T-cell (primary cell): ENCODE results near the gene DACT2. TPM values are rescaled to one million over a fixed set of nuclear protein-coding genes. Genes with fewer than 3 reads are reported as not detected.

Experiments used
- ATAC-seq, 4 experiments: fragments of 200-7000 bp in 3 of 4; fragments of 150-1000 bp in 1 of 4; cut with Tn5 transposase; replicated peaks in 1 of 4; 1 replicate in 3 of 4; 2 replicates in 1 of 4; pipeline ENCODE4 v1.10.0; 2021; ENCODE audit warnings: moderate library complexity in 3 of 4, mild to moderate bottlenecking in 2 of 4, moderate number of reproducible peaks in 1 of 4
- CTCF ChIA-PET, 2 donors: fragments of 300-600 bp; sonication (Branson Sonifier 250); formaldehyde crosslinking; loops; one replicate each; lab custom pipeline; 2022; ENCODE audit warnings: antibody characterized with exemption in 2 of 2; lab: Charles Lee
- POLR2A ChIA-PET, 2 donors: fragments of 300-600 bp; sonication (Branson Sonifier 250); formaldehyde crosslinking; loops; one replicate each; lab custom pipeline; 2022; ENCODE audit warnings: antibody characterized with exemption in 2 of 2; lab: Charles Lee
- DNase-seq, 35 experiments: peaks; one replicate each; pipeline versions ENCODE4 v3.0.0 to v3.0.0-alpha.2; 2013 to 2023
- H3K27ac ChIP-seq: one replicate; pipeline ENCODE4 v1.5.1; 2013; ENCODE audit warnings: low read length
- H3K27me3 ChIP-seq, 2 experiments: replicated peaks in 1 of 2; 1 replicate in 1 of 2; 2 replicates in 1 of 2; pipeline versions ENCODE4 v1.6.1 to v1.7.0; 2013; ENCODE audit warnings: low read length in 1 of 2, mixed read lengths in 1 of 2; ENCODE audit not compliant: control insufficient read depth in 2 of 2, insufficient read depth in 2 of 2; ENCODE audit errors: extremely low read depth in 1 of 2
- H3K36me3 ChIP-seq, 2 donors: 1 replicate in 1 of 2; 2 replicates in 1 of 2; pipeline versions ENCODE4 v1.6.1 to v1.7.0; 2013; ENCODE audit warnings: low read length in 1 of 2; ENCODE audit not compliant: control insufficient read depth in 2 of 2, insufficient read depth in 1 of 2; ENCODE audit errors: extremely low read depth in 1 of 2
- H3K4me1 ChIP-seq, 2 experiments: 1 replicate in 1 of 2; 2 replicates in 1 of 2; pipeline versions ENCODE4 v1.6.1 to v1.7.0; 2013; ENCODE audit warnings: low read length in 2 of 2, mixed read lengths in 1 of 2; ENCODE audit not compliant: insufficient read depth in 2 of 2, control insufficient read depth in 1 of 2; ENCODE audit errors: extremely low read depth in 1 of 2
- H3K4me3 ChIP-seq, 2 donors: 1 replicate in 1 of 2; 2 replicates in 1 of 2; pipeline versions ENCODE4 v1.5.1 to v1.7.0; 2013; ENCODE audit warnings: mild to moderate bottlenecking in 2 of 2, low read length in 1 of 2, moderate library complexity in 1 of 2; ENCODE audit not compliant: control insufficient read depth in 1 of 2; ENCODE audit errors: extremely low read depth in 1 of 2
- H3K9me3 ChIP-seq: 2 replicates; pipeline ENCODE4 v1.7.0; 2013
- H3K27ac Mint-ChIP-seq, 2 donors: one replicate each; pipeline ENCODE4 v1.8.0; 2020 to 2021; ENCODE audit warnings: mild to moderate bottlenecking in 2 of 2, mixed read lengths in 2 of 2
- H3K27me3 Mint-ChIP-seq, 2 donors: one replicate each; pipeline ENCODE4 v1.8.0; 2021 to 2022; ENCODE audit warnings: mixed read lengths in 2 of 2
- H3K36me3 Mint-ChIP-seq: one replicate; pipeline ENCODE4 v1.8.0; 2021; ENCODE audit warnings: mixed read lengths
- H3K4me1 Mint-ChIP-seq, 3 donors: one replicate each; pipeline ENCODE4 v1.8.0; 2020 to 2022; ENCODE audit warnings: mixed read lengths in 3 of 3, mild to moderate bottlenecking in 1 of 3
- H3K4me3 Mint-ChIP-seq, 3 donors: one replicate each; pipeline ENCODE4 v1.8.0; 2020 to 2022; ENCODE audit warnings: mild to moderate bottlenecking in 3 of 3, mixed read lengths in 3 of 3, moderate library complexity in 3 of 3
- H3K9me3 Mint-ChIP-seq, 3 donors: one replicate each; pipeline ENCODE4 v1.8.0; 2020 to 2022; ENCODE audit warnings: mixed read lengths in 3 of 3
- WGBS: methylation state at CpG from one replicate; pipeline ENCODE4 v1.1.5; 2013; ENCODE audit warnings: missing lambda C conversion rate; ENCODE audit not compliant: insufficient coverage; 5-methylcytosine and 5-hydroxymethylcytosine counted together
- total RNA-seq, 35 experiments: library from RNA in 6 of 35; stranded (reverse) in 6 of 35; fragments of 120-200 nt in 1 of 35; gene quantifications; one replicate each; pipeline versions ENCODE4 v1.2.1 to v1.2.4 and lab custom pipeline; 2013 to 2026

DACT2 gene
- not detected for total RNA-seq
- not detected for total RNA-seq (2013)
- total RNA-seq (lab: John Stamatoyannopoulos, UW): 0 to 0.15 (median 0) reads per million in 29 experiments

GRCh38 chr6:168319279-168320111 lies at the start of gene DACT2:
Gene DACT2, minus strand, starts transcription at chr6:168319777. Its CDS starts 144 bp downstream, at chr6:168319633.
- H3K9me3 ChIP-seq: no peaks in the 10 kb centered on the region
- Mint-ChIP-seq H3K27me3 (peaks cover 29 to 40% of the 10 kb centered on the region in 2 donors), H3K27ac (no peak within 1 kb of the TSS), H3K4me1 (no peaks in the 10 kb centered on the region), H3K9me3 (peaks cover 0 to 10% (median 4%) of the 10 kb centered on the region in 3 donors), H3K4me3 (no peak within 1 kb of the TSS), H3K36me3 (no peaks in the 10 kb centered on the region)
- DNase-seq: no peak
- no peak for ATAC-seq
- no peak within 1 kb of the TSS for H3K4me3 ChIP-seq
- H3K4me1 ChIP-seq: no peaks in the 10 kb centered on the region
- no peak within 1 kb of the TSS for H3K27ac ChIP-seq
- no peaks in the 10 kb centered on the region for H3K36me3 ChIP-seq
- ChIA-PET POLR2A (no interaction called here), CTCF (no interaction called here)
- H3K27me3 ChIP-seq: peaks cover 0 to 23% of the 10 kb centered on the region in 2 experiments
- 8% methylated on average over 86 of the region's 92 CpGs for WGBS

DNA sequence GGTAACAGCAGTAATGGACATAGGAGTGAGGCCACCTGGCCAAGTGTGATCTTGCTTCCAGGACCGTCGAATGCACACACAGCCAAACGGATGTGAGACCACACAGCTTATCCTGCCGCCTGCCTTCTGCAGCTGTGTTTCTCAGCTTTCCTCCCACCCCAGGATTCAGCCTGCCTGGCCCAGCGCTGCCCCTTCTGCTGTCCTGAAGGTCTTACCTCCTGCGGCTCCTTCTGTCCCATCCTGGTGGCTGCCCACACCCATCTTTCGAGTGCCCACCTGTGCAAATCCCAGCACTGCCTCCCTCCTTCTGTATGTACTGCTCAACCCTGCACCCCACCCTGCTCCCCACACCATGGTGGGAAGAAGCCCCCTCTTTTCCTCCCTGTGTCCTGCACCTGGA lies 49.4 kb upstream of the DACT2 start:
- DNase-seq (no peak), ATAC-seq (no peak)
- peaks cover 0 to 3% of the 10 kb centered on the region in 2 experiments for H3K4me1 ChIP-seq
- ChIA-PET POLR2A (no interaction called here), CTCF (interaction anchor here in 1 of 2 donors (0.7 to 1.3 kb wide), 2 partner anchors 47 to 512 kb away, joined by 3 read pairs; no protein-coding TSS in a partner anchor)
- H3K27ac ChIP-seq: no peak overlapping the region
- Mint-ChIP-seq H3K27ac (no peak overlapping the region), H3K36me3 (no peaks in the 10 kb centered on the region), H3K4me1 (peaks cover 2 to 8% (median 5%) of the 10 kb centered on the region in 3 donors), H3K27me3 (peaks cover 5 to 9% of the 10 kb centered on the region in 2 donors), H3K9me3 (no peaks in the 10 kb centered on the region), H3K4me3 (no peak overlapping the region)
- H3K27me3 ChIP-seq: peaks cover 0 to 34% of the 10 kb centered on the region in 2 experiments
- no peaks in the 10 kb centered on the region for H3K36me3 ChIP-seq
- 84% methylated on average over 6 of the region's 7 CpGs for WGBS
- H3K4me3 ChIP-seq: no peak overlapping the region
- H3K9me3 ChIP-seq: no peaks in the 10 kb centered on the region

DNA sequence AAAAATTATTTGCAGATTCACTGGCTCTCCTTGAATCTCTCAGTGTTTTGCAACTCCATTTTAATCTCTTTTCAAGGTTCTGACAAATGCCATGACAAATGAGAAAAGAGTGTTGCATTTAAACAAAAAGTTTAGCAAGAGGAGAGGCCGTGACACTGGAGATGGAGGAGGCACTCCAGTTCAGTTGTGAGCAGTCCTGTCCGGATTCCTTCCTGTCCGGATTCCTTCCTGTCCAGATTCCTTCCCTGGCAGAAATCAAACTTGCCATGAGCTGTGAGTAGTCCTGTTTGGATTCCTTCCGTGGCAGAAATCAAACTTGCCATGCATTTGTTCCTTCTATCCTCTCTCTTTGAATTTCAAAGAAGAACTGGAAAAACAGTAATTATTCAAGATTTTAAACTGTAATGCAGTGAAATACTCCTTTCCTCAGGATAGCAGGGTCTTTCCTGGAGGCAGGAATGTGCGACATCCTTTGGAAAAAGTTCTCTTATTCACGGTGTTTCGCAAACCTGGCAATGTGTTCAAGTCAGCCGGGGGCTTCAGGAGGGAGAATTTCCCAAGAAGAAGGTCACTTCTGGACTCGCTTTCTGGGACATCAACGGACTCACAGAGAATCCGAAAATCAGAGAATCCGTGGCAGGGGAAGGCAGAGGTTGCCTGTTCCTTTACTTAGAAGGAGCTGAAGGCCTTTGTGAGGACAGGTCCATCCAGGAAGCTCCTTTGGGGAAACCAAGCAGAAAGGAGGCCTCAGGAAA lies 48.7 kb upstream of the DACT2 start:
- Histone ChIP-seq H3K4me3 (no peak overlapping the region), H3K9me3 (no peaks in the 10 kb centered on the region), H3K27ac (no peak overlapping the region), H3K36me3 (no peaks in the 10 kb centered on the region), H3K27me3 (peaks cover 0 to 37% of the 10 kb centered on the region in 2 experiments), H3K4me1 (peaks cover 0 to 3% of the 10 kb centered on the region in 2 experiments)
- Mint-ChIP-seq H3K9me3 (no peaks in the 10 kb centered on the region), H3K4me1 (peaks cover 2 to 8% (median 5%) of the 10 kb centered on the region in 3 donors), H3K36me3 (no peaks in the 10 kb centered on the region), H3K27ac (no peak overlapping the region), H3K4me3 (no peak overlapping the region), H3K27me3 (peaks cover 7 to 9% of the 10 kb centered on the region in 2 donors)
- ATAC-seq (no peak), DNase-seq (no peak)
- ChIA-PET CTCF (no interaction called here), POLR2A (no interaction called here)
- 80% methylated on average over 9 of the region's 12 CpGs for WGBS

- peaks cover 7 to 9% of the 10 kb centered on the region in 2 donors for H3K27me3 Mint-ChIP-seq
- H3K9me3 Mint-ChIP-seq: no peaks in the 10 kb centered on the region
- no peaks in the 10 kb centered on the region for H3K36me3 ChIP-seq
- ChIA-PET POLR2A (no interaction called here), CTCF (no interaction called here)
- no peak overlapping the region for H3K4me3 ChIP-seq
- H3K4me1 ChIP-seq: peaks cover 0 to 3% of the 10 kb centered on the region in 2 experiments
- ATAC-seq: no peak
- H3K4me1 Mint-ChIP-seq: peaks cover 2 to 8% (median 5%) of the 10 kb centered on the region in 3 donors
- no peak overlapping the region for H3K27ac ChIP-seq
- no peaks in the 10 kb centered on the region for H3K9me3 ChIP-seq
- no peaks in the 10 kb centered on the region for H3K36me3 Mint-ChIP-seq
- no peak overlapping the region for H3K27ac Mint-ChIP-seq
- DNase-seq: no peak
- H3K4me3 Mint-ChIP-seq: no peak overlapping the region
- 14% methylated on average over 14 of the region's 15 CpGs for WGBS
- H3K27me3 ChIP-seq: peaks cover 0 to 37% of the 10 kb centered on the region in 2 experiments
These were observed 47.7 kb upstream of the DACT2 start for GRCh38 chr6:168367285-168367751.

DNA sequence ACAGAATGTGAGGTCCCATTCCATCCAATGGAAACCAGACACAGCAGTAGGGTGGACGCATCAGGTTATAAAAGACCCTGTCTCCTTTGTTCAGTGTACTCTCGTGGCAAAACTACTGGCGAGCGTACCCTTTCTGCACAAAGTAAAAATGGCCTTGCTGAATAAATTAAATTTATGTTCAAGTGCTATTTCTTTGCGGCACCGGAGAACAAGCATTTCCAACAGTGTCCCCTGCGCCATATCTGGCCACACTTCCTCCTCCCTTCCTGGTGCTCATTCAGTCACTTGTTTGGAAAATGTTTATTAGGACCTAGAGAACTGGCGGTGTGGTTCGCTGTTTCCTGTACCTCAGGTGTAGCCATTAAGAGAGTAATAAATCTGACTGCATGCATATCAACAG lies 46.9 kb upstream of the DACT2 start:
- Mint-ChIP-seq H3K27me3 (peaks cover 9% of the 10 kb centered on the region in 2 donors), H3K9me3 (peaks cover 0 to 1% (median 0%) of the 10 kb centered on the region in 3 donors), H3K27ac (no peak overlapping the region), H3K36me3 (no peaks in the 10 kb centered on the region), H3K4me1 (peaks cover 2 to 8% (median 5%) of the 10 kb centered on the region in 3 donors), H3K4me3 (no peak overlapping the region)
- no peaks in the 10 kb centered on the region for H3K36me3 ChIP-seq
- peaks cover 0 to 37% of the 10 kb centered on the region in 2 experiments for H3K27me3 ChIP-seq
- no peak overlapping the region for H3K27ac ChIP-seq
- DNase-seq: no peak
- 90% methylated on average over 5 of the region's 9 CpGs for WGBS
- peaks cover 0 to 3% of the 10 kb centered on the region in 2 experiments for H3K4me1 ChIP-seq
- POLR2A ChIA-PET: no interaction called here
- H3K9me3 ChIP-seq: no peaks in the 10 kb centered on the region
- no peak for ATAC-seq
- CTCF ChIA-PET: no interaction called here
- no peak overlapping the region for H3K4me3 ChIP-seq

GRCh38 chr6:168365422-168366165 lies 46.0 kb upstream of the DACT2 start:
- Histone ChIP-seq H3K4me3 (no peak overlapping the region), H3K27ac (no peak overlapping the region), H3K4me1 (peaks cover 0 to 3% of the 10 kb centered on the region in 2 experiments), H3K36me3 (no peaks in the 10 kb centered on the region), H3K27me3 (peaks cover 0 to 36% of the 10 kb centered on the region in 2 experiments), H3K9me3 (no peaks in the 10 kb centered on the region)
- DNase-seq (no peak), ATAC-seq (no peak)
- Mint-ChIP-seq H3K36me3 (no peaks in the 10 kb centered on the region), H3K27ac (no peak overlapping the region), H3K4me3 (no peak overlapping the region), H3K9me3 (peaks cover 0 to 8% (median 0%) of the 10 kb centered on the region in 3 donors), H3K4me1 (peaks cover 2 to 8% (median 5%) of the 10 kb centered on the region in 3 donors), H3K27me3 (peaks cover 9 to 11% of the 10 kb centered on the region in 2 donors)
- WGBS: 93% methylated on average over 16 of the region's 24 CpGs
- ChIA-PET CTCF (no interaction called here), POLR2A (no interaction called here)
